ENCODE results near the gene GRB10. TPM values are rescaled to one million over a fixed set of nuclear protein-coding genes. Genes with fewer than 3 reads are reported as not detected.

The GRB10 gene
- total RNA-seq (10 to 100 TPM; 19.6 to 53.1 TPM), polyA plus RNA-seq (10 to 100 TPM; 10.7 to 15.4 TPM)

- Histone ChIP-seq H3K27ac (ENCODE audit: low read depth in 1 of 2, low read length in 2 of 2) (peak within 1 kb of the TSS in 1 of 2 donors; percentile 19), H3K4me3 (ENCODE audit: low read depth in 1 of 3, low read length in 3 of 3) (peak within 1 kb of the TSS in 2 of 3 donors; percentile 19 to 57), H3K27me3 (ENCODE audit: control insufficient read depth in 4 of 4, insufficient read depth in 4 of 4, low read length in 3 of 4) (no peaks in the 10 kb centered on the region), H3K36me3 (ENCODE audit: control insufficient read depth in 4 of 4, insufficient read depth in 3 of 4, low read depth in 1 of 4, low read length in 3 of 4) (no peaks in the 10 kb centered on the region), H3K9me3 (ENCODE audit: control insufficient read depth in 4 of 4, low read length in 3 of 4) (no peaks in the 10 kb centered on the region), H3K4me1 (ENCODE audit: control insufficient read depth in 4 of 4, insufficient read depth in 4 of 4, low read length in 3 of 4) (peaks cover 17 to 84% (median 55%) of the 10 kb centered on the region in 4 donors), H3K9ac (ENCODE audit: low read depth in 1 of 2, low read length in 2 of 2) (no peak within 1 kb of the TSS)
- no peak for DNase-seq (ENCODE audit: low spot score)
- WGBS: 49% methylated on average over 95 of the region's 95 CpGs
- TF ChIP-seq HNF4G (IDR thresholded peaks at IDR 0.05) (no peak), RXRA (IDR thresholded peaks at IDR 0.05) (no peak), EGR1 (IDR thresholded peaks at IDR 0.05; ENCODE audit: low read depth in 2 of 2) (no peak), YY1 (IDR thresholded peaks at IDR 0.05) (no peak), REST (IDR thresholded peaks at IDR 0.05) (no peak), FOXA1 (IDR thresholded peaks at IDR 0.05) (no peak), MAX (IDR thresholded peaks at IDR 0.05) (no peak), JUND (IDR thresholded peaks at IDR 0.05) (no peak), NR2F2 (IDR thresholded peaks at IDR 0.05) (no peak), ATF3 (IDR thresholded peaks at IDR 0.05) (no peak), RAD21 (IDR thresholded peaks at IDR 0.05) (no peak), FOXA2 (IDR thresholded peaks at IDR 0.05) (no peak), TAF1 (conservative IDR thresholded peaks at IDR 0.05) (no peak)
- TF ChIP-seq, protein P1, sequence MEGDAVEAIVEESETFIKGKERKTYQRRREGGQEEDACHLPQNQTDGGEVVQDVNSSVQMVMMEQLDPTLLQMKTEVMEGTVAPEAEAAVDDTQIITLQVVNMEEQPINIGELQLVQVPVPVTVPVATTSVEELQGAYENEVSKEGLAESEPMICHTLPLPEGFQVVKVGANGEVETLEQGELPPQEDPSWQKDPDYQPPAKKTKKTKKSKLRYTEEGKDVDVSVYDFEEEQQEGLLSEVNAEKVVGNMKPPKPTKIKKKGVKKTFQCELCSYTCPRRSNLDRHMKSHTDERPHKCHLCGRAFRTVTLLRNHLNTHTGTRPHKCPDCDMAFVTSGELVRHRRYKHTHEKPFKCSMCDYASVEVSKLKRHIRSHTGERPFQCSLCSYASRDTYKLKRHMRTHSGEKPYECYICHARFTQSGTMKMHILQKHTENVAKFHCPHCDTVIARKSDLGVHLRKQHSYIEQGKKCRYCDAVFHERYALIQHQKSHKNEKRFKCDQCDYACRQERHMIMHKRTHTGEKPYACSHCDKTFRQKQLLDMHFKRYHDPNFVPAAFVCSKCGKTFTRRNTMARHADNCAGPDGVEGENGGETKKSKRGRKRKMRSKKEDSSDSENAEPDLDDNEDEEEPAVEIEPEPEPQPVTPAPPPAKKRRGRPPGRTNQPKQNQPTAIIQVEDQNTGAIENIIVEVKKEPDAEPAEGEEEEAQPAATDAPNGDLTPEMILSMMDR (IDR thresholded peaks at IDR 0.05; ENCODE audit: low read depth, low read length, missing input control): no peak
Observed at GRCh38 chr7:50782375-50783208, at the start of gene GRB10. Gene GRB10 (minus strand): TSS chr7:50782896. CDS start chr7:50732322, 50,574 bp downstream.

DNA sequence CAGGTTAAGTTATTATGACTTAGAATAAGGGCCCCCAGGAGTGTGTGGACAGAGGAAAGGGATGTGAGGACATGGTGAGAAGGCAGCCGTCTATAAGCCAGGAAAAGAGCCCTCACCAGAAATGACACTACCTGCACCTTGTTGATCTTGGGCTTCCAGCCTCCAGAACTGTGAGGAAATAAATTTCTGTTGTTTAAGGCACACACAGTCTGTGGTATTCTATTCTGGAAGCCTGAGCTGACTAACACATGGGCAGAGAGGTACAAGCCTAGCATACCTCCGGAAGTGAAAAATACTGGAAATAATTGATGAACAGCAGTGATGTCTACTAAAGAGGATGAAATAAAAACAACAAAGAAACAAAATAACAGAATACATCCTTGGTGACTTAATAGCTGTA lies 46.1 kb upstream of the GRB10 start:
- no peak overlapping the region for H3K4me3 ChIP-seq (ENCODE audit: low read depth in 1 of 3, low read length in 3 of 3)
- H3K9me3 ChIP-seq (ENCODE audit: control insufficient read depth in 4 of 4, low read length in 3 of 4): no peaks in the 10 kb centered on the region
- no peaks in the 10 kb centered on the region for H3K4me1 ChIP-seq (ENCODE audit: control insufficient read depth in 4 of 4, insufficient read depth in 4 of 4, low read length in 3 of 4)
- no peak overlapping the region for H3K9ac ChIP-seq (ENCODE audit: low read depth in 1 of 2, low read length in 2 of 2)
- no peaks in the 10 kb centered on the region for H3K36me3 ChIP-seq (ENCODE audit: control insufficient read depth in 4 of 4, insufficient read depth in 3 of 4, low read depth in 1 of 4, low read length in 3 of 4)
- no peaks in the 10 kb centered on the region for H3K27me3 ChIP-seq (ENCODE audit: control insufficient read depth in 4 of 4, insufficient read depth in 4 of 4, low read length in 3 of 4)
- DNase-seq (ENCODE audit: low spot score): no peak
- no peak overlapping the region for H3K27ac ChIP-seq (ENCODE audit: low read depth in 1 of 2, low read length in 2 of 2)
- WGBS: 94% methylated on average over 2 of the region's 2 CpGs
- TF ChIP-seq RXRA (IDR thresholded peaks at IDR 0.05) (no peak), MAX (IDR thresholded peaks at IDR 0.05) (no peak), JUND (IDR thresholded peaks at IDR 0.05) (no peak), HNF4G (IDR thresholded peaks at IDR 0.05) (no peak), FOXA1 (IDR thresholded peaks at IDR 0.05) (no peak), SP1 (IDR thresholded peaks at IDR 0.05) (no peak), TAF1 (conservative IDR thresholded peaks at IDR 0.05) (no peak), GABPA (IDR thresholded peaks at IDR 0.05 in 1 of 2, conservative IDR thresholded peaks at IDR 0.05 in 1 of 2) (no peak), EGR1 (IDR thresholded peaks at IDR 0.05; ENCODE audit: low read depth in 2 of 2) (no peak), HNF4A (conservative IDR thresholded peaks at IDR 0.05) (no peak), NR2F2 (IDR thresholded peaks at IDR 0.05) (no peak), YY1 (IDR thresholded peaks at IDR 0.05) (no peak)
- TF ChIP-seq, protein P1 (IDR thresholded peaks at IDR 0.05; ENCODE audit: low read depth, low read length, missing input control): no peak
- TF ChIP-seq, protein P2, sequence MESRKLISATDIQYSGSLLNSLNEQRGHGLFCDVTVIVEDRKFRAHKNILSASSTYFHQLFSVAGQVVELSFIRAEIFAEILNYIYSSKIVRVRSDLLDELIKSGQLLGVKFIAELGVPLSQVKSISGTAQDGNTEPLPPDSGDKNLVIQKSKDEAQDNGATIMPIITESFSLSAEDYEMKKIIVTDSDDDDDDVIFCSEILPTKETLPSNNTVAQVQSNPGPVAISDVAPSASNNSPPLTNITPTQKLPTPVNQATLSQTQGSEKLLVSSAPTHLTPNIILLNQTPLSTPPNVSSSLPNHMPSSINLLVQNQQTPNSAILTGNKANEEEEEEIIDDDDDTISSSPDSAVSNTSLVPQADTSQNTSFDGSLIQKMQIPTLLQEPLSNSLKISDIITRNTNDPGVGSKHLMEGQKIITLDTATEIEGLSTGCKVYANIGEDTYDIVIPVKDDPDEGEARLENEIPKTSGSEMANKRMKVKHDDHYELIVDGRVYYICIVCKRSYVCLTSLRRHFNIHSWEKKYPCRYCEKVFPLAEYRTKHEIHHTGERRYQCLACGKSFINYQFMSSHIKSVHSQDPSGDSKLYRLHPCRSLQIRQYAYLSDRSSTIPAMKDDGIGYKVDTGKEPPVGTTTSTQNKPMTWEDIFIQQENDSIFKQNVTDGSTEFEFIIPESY (IDR thresholded peaks at IDR 0.05): no peak
